SIG-M5 (cell line): ENCODE measurements around the gene IL17RD.

Source experiments
- DNase-seq: peaks from one replicate; lab custom pipeline; 2025; lab: John Stamatoyannopoulos, UW

Gene IL17RD

DNA sequence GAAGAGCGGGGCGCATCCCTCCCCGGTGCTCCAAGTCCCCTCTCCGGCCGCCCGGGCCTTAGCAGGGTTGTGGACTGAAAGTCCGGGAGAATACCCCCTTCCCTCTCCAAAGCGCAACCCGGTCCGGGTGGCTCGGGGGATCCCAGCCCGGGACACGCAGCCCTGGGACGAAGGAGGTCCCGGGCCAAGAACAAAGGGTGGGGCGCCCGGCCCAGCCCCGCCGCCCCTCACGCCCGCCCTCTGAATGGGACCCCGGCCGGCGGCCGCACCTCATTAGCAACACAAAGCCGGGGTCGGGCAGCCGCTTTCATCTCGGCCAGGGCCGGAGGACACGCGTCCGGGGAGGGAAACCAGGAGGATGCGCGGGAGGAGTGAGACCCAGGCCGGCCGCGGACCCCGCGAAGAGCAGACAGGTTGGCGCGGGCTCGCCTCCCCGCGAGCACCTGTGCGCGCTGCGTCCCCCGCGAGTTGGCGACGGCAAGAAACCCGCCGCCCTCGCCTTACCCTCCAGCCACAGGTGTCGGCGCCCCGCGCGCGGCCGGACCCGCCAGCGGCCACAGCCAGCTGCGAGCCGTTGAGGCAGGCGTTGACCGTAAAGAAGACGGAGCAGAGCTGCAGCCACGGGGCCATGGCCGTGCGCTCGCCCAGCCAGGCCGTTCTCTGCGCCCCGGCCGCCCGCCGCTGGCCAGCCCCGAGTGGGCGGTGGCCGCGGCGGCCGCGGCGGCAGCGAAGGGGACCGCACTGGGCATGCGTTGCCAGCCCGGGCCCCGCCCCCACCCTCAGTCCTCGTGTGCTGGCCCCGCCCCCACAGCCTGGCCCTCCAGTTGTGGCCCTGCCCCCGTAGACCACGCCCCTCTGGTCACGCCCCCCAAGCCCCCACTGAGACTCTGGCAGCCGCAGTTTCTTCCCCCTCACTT, at the start of gene IL17RD:
IL17RD (minus strand) TSS at position 697 of the 917 bp plus-strand sequence; CDS start at position 630, 67 bp downstream.
- no peak for DNase-seq

DNA sequence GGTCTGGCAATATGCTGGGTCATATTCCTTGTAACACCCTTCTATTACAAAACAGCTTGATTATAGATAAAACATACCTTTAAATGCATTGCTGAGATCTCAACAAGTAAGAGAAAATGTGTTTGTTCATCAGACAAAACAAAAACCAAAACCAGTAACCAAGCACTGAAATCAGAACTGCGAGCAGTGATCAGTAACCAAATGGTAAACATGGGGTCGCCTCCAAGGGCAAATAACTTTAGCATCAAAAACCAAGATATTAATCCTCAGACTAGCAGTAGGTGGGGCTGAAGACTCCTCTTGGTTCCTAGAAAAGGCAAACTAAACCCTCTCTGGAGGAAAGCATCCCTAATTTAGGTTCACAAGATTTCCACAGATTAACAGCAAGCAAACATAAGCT, 41.3 kb upstream of the IL17RD start:
- DNase-seq: no peak

- DNase-seq: no peak
Observed at GRCh38 chr3:57199895-57200297, 34.7 kb upstream of the IL17RD start, which contains the start of gene HESX1. HESX1 (minus strand) TSS chr3:57199978; CDS start chr3:57199918, 60 bp downstream.

DNA sequence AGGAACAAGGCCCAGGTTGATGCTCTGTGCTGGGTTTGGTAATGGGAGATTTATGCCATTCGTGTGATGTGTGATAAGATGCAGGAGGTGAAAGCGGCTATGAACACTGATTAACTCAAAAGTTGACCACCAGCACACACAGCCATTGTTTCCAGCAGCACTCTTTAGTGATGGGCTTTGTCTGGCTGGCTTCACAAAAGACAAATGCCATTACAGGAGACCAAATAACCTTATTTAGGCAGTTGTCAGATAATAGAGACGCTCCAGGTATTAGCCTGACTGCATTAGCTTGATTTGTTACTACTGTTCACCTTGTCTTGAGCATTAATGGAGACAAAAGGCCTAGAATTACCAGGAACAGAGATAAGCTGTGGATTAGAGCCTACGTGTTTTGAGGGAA, 29.5 kb upstream of the IL17RD start:
- no peak for DNase-seq

DNA sequence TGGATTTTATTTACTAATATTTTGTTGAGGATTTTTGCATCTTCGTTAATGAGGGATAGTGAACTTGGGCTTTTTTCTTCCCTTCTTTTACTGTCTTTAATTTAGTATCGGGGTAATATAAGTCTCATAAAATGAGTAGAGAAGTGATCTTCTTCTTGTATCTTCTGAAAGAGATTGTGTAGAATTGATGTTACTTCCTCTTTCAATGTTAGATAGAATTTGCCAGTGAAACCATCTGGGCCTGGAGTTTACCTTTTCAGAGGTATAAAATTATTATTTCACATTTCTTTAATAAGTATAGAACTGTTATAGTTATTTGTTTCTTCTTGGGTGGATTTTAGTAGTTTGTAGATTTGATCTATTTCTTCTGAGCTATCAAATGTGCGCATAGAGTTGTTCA, 26.9 kb upstream of the IL17RD start:
- no peak for DNase-seq

DNA sequence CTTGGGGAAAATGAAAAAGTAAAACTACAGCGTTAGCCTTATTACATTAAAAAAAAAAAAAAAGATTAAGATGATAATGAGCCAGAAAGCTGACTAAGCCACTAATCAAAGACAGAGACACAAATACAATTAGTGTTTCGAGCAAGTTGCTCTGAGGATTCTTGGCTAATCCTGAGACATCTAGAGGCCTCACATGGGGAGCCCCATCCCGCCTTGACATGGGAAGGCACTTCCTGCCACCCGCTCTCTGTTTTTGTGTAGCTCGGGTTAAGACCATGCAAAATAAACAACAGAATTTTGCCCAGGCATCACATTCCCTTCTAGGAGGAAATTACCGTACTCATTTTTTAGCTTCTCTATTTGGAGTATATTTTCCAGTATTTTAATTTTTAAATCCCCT, 19.4 kb upstream of the IL17RD start:
- no peak for DNase-seq

DNA sequence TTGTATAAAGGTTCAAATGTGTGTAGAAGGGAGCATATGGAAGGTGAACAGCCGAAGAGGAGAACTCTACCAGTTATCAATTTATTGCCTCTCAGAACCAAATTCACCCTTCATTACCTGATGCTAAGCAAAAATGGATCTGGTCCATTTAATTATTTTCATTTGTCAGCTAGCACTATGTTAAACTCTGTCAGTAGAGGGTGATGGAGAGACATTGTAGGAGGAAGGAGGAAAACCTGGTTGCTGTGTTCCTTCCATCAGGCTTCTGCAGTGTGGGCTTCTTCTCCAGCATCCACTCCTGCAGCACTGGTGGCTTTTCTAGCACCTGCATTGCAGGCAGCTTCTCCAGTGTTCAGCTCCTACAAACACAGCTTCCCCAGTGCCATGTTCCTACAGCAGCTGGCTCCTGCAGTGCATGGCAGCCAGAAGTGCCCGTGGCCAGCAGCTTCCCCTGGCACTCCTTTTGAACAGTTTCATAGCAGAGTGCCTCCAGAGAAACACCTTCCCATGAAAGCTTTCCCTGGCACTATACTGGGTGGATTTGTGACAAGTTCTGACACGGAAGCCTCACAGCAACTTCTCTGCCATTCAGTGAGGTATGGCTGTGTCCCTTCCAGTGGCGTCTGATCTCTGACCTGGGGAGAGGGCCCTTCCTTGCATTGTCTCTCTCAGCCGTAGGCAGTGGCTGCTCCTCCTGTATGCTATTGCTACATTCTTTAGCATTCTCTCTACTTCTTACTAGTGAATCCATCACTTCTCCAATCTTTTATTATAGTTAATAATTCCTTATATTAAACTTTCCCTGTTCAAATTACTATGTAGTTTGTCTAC, 14.6 kb upstream of the IL17RD start:
- DNase-seq: no peak

- no peak for DNase-seq
Observed at GRCh38 chr3:57176045-57176444, 10.9 kb upstream of the IL17RD start.

- DNase-seq: no peak
Observed at GRCh38 chr3:57173687-57174086, 8.5 kb upstream of the IL17RD start.

DNA sequence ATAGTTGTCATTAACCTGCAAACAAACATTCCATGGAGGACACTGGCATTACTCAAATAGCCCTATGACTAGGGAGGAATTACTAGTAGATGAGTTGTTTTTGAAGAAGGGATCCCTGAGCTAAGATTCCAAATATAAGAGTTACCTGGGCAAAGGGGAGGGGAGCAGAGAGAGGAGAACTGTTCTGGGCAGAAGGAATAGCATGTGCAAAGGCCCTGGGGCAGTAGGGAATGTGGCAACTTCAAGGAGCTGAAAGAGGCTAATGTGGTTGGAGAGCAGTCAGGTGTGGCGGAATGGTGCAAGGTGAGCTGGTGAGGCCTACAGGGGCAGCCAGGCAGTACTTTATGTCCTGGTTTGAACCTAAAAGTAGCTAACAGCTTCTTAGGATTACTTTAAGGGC, 5.8 kb upstream of the IL17RD start:
- DNase-seq: no peak

DNA sequence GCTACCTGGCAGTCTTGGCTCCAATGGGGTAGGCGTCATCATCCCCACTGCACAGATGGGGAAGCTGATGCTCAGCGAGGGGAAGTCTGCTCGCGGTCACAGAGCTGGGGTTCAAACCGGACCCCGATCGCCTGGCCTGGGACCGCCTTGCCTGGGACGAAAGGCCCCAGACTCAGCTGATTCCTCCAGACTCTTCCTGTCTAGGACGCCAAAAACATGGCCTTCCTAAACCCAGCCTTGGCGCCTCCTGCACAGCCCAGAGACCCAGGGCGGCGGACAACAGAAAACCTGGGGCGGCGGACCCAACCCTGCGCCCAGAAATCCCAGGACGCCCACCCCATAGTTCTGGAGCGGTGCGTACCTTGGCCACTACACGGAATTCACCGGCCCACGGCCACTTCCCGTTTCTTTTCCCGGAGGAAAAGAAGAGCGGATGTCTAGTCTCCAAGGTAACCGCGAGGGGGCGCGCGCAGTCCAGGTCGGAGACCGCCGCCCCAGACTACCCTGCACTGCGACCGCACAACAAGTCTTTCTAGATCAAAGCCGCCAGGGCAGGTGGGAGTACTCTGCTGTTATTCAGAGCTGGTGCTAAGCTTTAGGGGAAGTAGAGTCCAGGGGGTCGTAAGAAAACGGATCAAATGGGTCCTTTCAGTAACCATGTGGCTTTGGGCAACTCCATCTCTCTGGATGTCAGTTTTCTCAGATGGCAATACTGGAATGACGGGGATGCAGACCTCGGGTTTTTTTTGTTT, 4.9 kb upstream of the IL17RD start:
- no peak for DNase-seq

- no peak for DNase-seq
Observed at GRCh38 chr3:57169108-57169507, 4.0 kb upstream of the IL17RD start.

- DNase-seq: no peak
Observed at GRCh38 chr3:57168151-57168550, 3.0 kb upstream of the IL17RD start.

- DNase-seq: no peak
Observed at GRCh38 chr3:57166660-57167059, 1.5 kb upstream of the IL17RD start.

GRCh38 chr3:57165641-57166040, 488 bp upstream of the IL17RD start:
- no peak for DNase-seq

- no peak for DNase-seq
Observed at GRCh38 chr3:57164217-57164656, 916 bp downstream of the IL17RD start.

GRCh38 chr3:57163751-57164150, 1.4 kb downstream of the IL17RD start:
- DNase-seq: no peak

DNA sequence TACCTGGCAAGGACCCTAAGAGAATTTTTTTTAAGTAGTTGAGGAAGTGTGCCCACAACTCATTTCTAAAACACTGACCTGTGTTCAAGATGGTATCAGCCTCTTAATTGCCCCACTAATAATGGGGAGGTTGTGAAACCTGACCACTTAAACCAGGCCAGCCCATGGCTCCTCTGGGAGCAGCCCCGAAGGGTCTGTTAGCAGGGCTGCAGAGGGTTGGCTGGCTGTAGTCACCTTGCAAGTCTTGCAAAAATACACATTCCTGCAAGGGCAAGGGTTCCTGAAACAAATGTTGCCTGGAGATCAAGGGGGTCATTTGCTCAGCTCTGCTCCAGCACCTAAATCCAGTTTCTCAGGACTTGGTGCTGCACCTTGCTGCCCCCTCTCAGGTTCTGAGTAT, 3.2 kb downstream of the IL17RD start:
- no peak for DNase-seq

DNA sequence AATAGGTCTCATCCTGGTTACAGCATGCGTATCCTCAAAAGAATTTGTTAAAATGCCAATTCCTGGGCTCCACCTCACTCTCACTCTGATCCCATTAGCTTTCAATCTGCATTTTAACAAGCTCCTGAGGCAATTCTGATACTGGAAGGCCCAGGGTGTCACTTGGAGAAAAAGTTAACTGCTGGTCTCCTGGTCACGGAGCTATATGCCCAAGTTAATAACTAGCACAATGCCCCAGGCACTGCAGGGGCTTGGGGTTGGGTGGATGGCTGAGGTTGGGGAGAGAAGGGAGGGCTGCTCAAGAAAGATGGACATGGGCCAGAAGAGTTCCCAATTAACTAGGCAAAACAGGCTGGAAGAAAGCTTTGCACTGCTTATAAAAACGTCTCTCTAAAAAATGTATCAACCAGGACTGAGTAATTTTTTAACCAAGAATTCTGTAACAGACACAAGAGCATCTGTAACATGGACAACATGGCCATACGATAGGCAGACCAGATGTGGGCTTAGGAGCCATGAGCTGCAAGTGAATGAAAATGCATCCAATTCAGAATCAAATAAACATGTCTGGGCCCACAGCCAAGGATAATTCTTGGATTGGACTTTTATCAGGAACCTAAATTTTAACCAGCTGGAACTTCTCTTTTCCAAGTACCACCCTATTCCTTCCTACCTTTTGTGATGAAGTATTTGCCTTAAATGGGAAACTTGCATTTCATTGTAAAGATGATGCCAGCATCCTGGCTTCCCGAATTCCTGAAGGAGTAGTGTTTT, 4.2 kb downstream of the IL17RD start:
- no peak for DNase-seq

- DNase-seq: no peak
Observed at GRCh38 chr3:57160076-57160764, 4.9 kb downstream of the IL17RD start.
